ENCODE data around the gene GPR152.

Gene GPR152

GRCh38 chr11:67421430-67422031, 31.0 kb downstream of the GPR152 start:
- no peak for DNase-seq

DNA sequence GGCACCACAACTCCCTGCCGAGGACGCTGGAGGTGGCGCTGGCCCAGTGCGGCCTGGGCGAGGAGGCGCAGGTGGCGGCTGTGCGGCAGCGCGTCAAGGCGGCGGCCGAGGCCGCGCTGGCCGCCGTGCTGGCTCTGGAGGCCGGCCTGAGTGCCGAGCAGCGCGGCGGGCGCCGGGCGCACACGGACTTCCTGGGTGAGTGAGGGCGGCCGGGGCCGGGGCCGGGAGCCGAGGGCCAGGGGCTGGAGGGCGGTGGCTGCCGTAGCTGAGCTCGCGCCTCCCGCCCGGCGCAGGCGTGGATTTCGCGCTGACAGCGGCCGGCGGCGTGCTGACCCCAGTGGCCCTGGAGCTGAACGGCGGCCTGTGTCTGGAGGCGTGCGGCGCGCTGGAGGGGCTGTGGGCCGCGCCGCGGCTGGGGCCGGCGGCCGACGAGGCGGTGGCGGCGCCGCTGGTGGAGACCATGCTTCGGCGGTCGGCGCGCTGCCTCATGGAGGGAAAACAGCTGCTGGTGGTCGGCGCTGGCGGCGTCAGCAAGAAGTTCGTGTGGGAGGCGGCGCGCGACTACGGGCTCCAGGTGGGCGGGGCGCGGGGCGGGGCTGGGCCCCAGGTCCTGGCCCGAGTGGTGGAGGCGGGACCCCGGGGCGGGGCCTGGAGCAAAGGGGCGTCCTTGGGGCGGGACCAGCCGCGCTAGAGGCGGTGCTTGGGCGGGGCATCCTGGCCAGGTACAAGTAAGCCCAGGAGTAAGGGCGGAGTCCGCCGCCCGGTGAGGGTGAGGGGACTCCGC, 31.7 kb downstream of the GPR152 start:
- peak; percentile 80 to 95 for DNase-seq

DNA sequence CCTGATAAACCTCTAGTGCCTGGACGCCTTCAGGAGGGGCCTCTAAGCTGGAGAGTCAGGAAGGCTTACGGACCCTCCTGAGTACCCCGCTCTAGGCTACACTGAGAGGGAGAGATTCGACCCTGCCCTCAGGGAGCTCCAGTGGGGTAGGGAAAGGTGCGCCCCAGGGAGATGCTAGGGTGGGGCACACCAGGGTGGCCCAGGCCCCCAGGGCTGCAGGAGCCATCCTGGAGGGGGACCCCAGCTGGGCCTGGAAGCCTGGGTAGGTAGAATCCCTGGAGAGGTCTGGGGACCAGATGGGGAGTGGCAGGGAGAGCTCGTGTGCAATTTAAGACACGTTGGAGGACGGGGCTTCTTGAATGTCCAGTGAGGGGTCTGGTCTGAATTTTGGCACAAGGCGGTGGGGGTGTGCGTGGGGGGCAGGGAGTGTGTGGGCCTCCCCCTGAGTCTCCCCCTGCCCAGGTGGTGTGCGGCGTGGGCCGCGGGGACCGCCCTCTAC, 32.3 kb downstream of the GPR152 start:
- no peak for DNase-seq

- no peak for DNase-seq
Measured at GRCh38 chr11:67419325-67420049, 33.0 kb downstream of the GPR152 start.

GRCh38 chr11:67418476-67419281, 33.9 kb downstream of the GPR152 start:
- no peak for DNase-seq

DNA sequence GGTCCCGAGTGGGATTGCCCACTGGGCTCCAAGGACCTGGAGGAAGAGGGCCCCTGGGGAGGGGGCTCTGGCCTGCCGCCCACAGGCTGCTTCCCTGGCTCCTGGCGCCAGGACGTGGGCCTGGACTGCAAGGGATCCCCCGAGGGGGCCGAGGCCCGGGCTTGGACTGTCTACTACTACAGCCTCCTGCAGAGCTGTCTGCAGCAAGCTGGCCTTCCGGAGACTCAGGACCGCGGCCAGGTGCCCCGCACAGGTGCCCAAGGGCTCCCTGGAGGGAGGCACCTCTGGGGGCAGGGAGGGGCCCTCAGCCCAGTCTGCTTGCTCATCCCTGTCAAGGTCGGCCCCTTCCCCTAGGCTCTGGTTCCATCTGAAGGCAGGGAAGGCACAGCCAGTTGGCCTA, 35.1 kb downstream of the GPR152 start:
- no peak for DNase-seq

- DNase-seq: no peak
Measured at GRCh38 chr11:67416416-67417335, 35.9 kb downstream of the GPR152 start.

- no peak for DNase-seq
Measured at GRCh38 chr11:67415501-67416304, 36.8 kb downstream of the GPR152 start, which contains the start of gene CARNS1. Gene CARNS1 (plus strand): TSS chr11:67415678. CDS start chr11:67416200, 522 bp downstream.

DNA sequence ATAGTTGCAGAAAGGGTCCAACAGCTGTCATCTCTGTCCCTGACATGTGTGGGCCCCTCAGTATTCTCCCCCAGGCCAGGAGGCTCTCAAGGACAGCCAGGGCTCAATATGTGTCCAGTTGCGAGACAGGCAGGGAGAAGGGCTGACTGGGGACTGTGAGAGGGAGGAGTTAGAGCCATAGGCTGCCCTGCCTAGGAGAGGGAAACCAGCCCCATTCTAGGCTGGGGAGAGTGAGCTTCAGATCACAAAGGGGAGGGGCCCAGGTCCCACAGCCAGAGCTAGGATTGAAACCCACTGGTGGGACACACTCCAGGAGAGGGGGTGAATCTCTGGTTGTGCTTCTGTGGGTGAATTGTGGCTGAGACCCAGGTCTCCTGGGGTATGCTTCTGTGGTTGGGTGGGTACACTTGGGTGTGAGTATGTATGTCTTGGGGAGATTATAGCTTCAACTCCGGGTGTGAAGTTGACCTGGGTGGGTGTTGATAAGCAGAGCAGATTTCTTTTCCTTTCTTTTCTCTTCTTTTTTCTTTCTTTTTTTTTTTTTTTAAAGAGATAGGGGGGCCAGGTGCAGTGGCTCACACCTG, 39.2 kb downstream of the GPR152 start:
- no peak for DNase-seq

GRCh38 chr11:67412495-67413179, 39.9 kb downstream of the GPR152 start:
- no peak for DNase-seq

- no peak for DNase-seq
Measured at GRCh38 chr11:67411785-67412152, 40.8 kb downstream of the GPR152 start.

GRCh38 chr11:67410984-67411784, 41.3 kb downstream of the GPR152 start:
- no peak for DNase-seq

- DNase-seq: no peak
Measured at GRCh38 chr11:67410369-67410831, 42.1 kb downstream of the GPR152 start.

DNA sequence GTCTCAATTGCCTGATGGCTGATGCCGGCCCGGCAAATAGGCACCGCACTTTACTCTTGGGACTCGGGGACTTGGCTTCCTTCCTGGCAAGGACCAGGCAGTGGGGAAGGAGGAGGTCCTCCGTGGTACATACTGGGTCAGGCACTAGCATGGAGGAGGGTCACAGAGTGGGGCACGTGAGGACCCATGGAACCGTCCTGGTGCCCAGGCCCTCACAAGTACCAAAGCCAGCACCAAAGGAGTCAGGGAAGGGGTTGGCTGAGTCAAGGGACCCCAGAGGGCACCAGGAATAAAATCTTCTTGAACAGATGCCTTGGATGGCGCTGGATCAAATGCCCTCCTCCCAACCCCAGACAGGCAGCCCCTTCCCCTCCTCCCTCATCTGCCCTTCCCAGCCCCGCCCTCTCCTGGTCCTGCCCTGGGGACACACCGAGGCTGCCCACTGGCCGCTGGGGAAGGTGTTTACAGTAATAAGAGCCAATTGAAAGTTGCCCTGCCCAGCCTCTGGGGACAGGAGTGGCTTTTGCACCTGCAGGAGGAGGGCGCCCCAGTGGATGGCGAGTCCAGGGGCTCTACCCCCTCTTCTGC, 42.7 kb downstream of the GPR152 start:
- DNase-seq: no peak

DNA sequence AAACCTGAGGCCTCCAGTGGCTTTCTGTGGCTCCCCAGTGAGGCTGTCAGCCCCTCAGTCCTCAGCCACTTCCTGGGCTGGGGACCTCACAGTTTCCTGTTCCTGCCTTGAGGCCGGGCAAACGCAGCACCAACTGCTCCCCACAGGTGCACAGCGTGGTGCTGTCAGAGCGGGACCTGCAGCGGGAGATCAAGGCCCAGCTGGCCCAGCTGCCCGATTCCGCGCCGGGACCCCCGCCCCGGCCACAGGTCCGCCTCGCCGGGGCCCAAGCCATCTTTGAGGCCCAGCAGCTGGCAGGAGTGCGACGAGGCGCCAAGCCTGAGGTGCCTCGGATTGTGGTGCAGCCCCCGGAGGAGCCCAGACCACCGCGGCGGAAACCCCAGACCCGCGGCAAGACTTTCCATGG, 43.3 kb downstream of the GPR152 start:
- DNase-seq: no peak

DNA sequence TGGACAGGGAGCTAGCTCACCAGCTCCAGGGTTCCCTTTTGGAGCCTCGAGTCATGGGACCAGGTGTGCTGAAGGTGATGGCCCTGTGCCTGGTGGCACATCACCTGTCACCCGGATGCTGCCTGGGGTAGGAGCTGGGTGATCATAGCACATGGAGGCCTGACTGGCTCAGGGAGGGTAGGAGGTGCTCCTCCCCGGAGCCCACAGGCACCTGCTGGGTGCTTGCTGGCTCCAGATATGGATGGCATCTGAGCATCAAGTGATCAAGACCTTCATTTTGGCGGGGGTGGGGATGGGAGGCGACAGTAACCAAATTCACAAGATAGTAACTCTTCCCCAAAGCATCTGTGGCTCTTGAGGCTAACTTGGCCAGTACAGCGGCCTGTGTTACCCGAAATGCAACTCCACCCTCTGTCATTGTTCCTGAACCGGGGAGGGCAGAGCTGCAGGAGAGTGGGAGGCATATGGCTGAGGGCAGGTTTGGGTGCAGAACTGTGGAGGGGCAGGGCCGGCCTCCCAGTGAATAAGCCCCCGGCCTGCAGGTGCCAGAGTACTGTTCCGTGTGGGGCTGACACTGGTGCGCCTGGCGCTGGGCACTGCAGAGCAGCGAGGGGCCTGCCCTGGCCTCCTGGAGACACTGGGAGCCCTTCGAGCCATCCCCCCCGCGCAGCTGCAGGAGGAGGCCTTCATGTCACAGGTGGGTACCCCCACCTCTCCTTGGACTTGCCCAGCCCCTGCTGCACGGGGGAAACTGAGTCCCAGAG, 43.9 kb downstream of the GPR152 start:
- no peak for DNase-seq

DNA sequence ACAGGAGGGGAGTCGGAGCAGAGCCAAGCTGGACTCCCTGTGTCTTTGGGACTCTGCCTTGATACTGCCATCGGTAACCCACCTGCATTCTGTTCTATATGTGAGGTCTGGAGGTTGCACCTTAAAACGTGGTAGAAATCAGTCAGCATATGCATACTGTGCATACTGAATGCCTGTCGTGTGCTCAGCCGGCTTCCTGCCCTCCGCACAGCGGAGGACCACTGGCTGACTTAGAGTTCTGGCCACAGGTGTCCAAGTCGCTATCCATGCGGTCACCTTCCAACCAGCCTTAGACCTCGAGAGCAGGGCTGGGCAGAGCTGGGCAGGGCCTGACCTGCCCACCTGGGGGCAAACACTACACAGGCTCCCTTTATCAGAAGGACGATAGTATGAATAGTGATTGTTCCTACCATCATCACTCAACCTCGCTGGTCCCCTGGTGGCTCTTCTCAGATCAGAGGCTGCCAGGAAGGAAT, 44.8 kb downstream of the GPR152 start:
- no peak for DNase-seq

All from inflammatory macrophage treated with lipopolysaccharide for 1 hour (primary cell).